Motor neuron (in vitro differentiated cells): Measurements from ENCODE around the gene DNAJC12. TPM values are rescaled to one million over a fixed set of nuclear protein-coding genes. Genes with fewer than 3 reads are reported as not detected.
A peak's percentile ranks its signal among the peaks of the same experiment; 100 is the strongest.
"Not testable (repeated sequence)": the region's sequence is repeated elsewhere in the genome, so short reads cannot be mapped to it uniquely, and the experiment has no call there.

Source experiments
- ATAC-seq, 8 experiments: fragments of 200-7000 bp; cut with Tn5 transposase; replicated peaks in 6 of 8; 2 replicates each; pipeline ENCODE4 v1.8.0; 2021; ENCODE audit warnings: mild to moderate bottlenecking in 8 of 8, moderate library complexity in 8 of 8
- H3K27ac ChIP-seq, 2 donors: fragments of 250-450 bp; sonication (Bioruptor Pico); 2 replicates each; pipeline ENCODE4 v1.9.0; 2021; ENCODE audit warnings: antibody characterized with exemption in 2 of 2, mild to moderate bottlenecking in 2 of 2, moderate library complexity in 1 of 2
- H3K4me1 ChIP-seq, 2 donors: fragments of 250-450 bp; sonication (Bioruptor Pico); replicated peaks in 1 of 2; 2 replicates each; pipeline ENCODE4 v1.6.1; 2021; ENCODE audit warnings: antibody characterized with exemption in 2 of 2, mild to moderate bottlenecking in 2 of 2, moderate library complexity in 1 of 2
- H3K4me3 ChIP-seq, 5 donors: fragments of 250-450 bp; sonication (Bioruptor Pico); 2 replicates each; pipeline ENCODE4 v1.9.0; 2021; ENCODE audit warnings: antibody characterized with exemption in 5 of 5, mild to moderate bottlenecking in 5 of 5, moderate library complexity in 4 of 5
- WGBS, 10 experiments: fragments of 450-650 bp; shearing (Covaris generic); methylation state at CpG; one replicate each; pipeline ENCODE4 v1.0.0; 2022; 5-methylcytosine and 5-hydroxymethylcytosine counted together
- in situ Hi-C, 9 experiments: fragments of 400-800 bp; cut with MboI; loops; one replicate each; pipeline ENCODE4 v1.15.0; 2021; ENCODE audit warnings: low sequenced_read_pairs in 9 of 9, low pct_unique_long_range_greater_than_20kb in 2 of 9; ENCODE audit not compliant: unreplicated experiment in 9 of 9
- total RNA-seq, 8 experiments: library from RNA; unstranded; fragments of 300-600 nt; gene quantifications; 2 replicates each; pipeline versions ENCODE4 v1.2.3 to v1.2.4, GENCODE V29; 2022

The DNAJC12 gene
- total RNA-seq, 8 experiments from 2014 or later = 18.3 to 175 (median 50.1) TPM

GRCh38 chr10:67836488-67836887 is 1.5 kb downstream of the DNAJC12 start:
- ATAC-seq = no peak
- in situ Hi-C loops = no loop called here
- Histone ChIP-seq H3K27ac (no peak overlapping the region), H3K4me3 (peak overlapping the region; percentile 32 to 53 (median 41)), H3K4me1 (peaks cover 6 to 9% of the 10 kb centered on the region in 2 donors)
- 0 to 89% (median 72%) methylated on average over 2 of the region's 2 CpGs for WGBS, 10 experiments

- peak overlapping the region; percentile 32 to 53 (median 41) for H3K4me3 ChIP-seq
These were observed 2.2 kb downstream of the DNAJC12 start for GRCh38 chr10:67835541-67836394.

GRCh38 chr10:67834375-67834774 is 3.6 kb downstream of the DNAJC12 start:
- WGBS, 10 experiments = 75 to 100% (median 95%) methylated on average over 1 to 8 of the region's 8 CpGs; no CpG with 5 or more reads in 1 of the 10 experiments
- Histone ChIP-seq H3K4me1 (peaks cover 6 to 9% of the 10 kb centered on the region in 2 donors), H3K4me3 (no peak overlapping the region), H3K27ac (no peak overlapping the region)
- in situ Hi-C loops = no loop called here
- no peak for ATAC-seq

More at GRCh38 chr10:67835541-67836394, 2.2 kb downstream of the DNAJC12 start:
- H3K4me1 ChIP-seq, in situ Hi-C loops, H3K27ac ChIP-seq: not testable (repeated sequence)
- WGBS, 10 experiments = 31 to 100% (median 75%) methylated on average over 1 to 5 of the region's 6 CpGs; no CpG with 5 or more reads in 3 of the 10 experiments
- ATAC-seq = peak in 4 of 8 experiments; percentile 9 to 50 (median 34)

GRCh38 chr10:67827811-67828210 is 10.2 kb downstream of the DNAJC12 start:
- in situ Hi-C loops = no loop called here
- no peak for ATAC-seq
- Histone ChIP-seq H3K4me3 (no peak overlapping the region), H3K27ac (no peak overlapping the region), H3K4me1 (no peaks in the 10 kb centered on the region)
- WGBS, 10 experiments = 50 to 100% (median 80%) methylated on average over 1 to 3 of the region's 3 CpGs; no CpG with 5 or more reads in 3 of the 10 experiments

GRCh38 chr10:67819768-67820204 is 18.2 kb downstream of the DNAJC12 start:
- no peak overlapping the region for H3K4me3 ChIP-seq
- in situ Hi-C loops = no loop called here
- ATAC-seq = peak; percentile 10 to 95 (median 78)
- 80% methylated on average over 1 of the region's 3 CpGs; no CpG with 5 or more reads in 9 of the 10 experiments for WGBS, 10 experiments
- H3K27ac ChIP-seq = no peak overlapping the region
- H3K4me1 ChIP-seq = peaks cover 6 to 8% of the 10 kb centered on the region in 2 donors

- WGBS, 10 experiments = 20 to 100% (median 73%) methylated on average over 1 to 3 of the region's 3 CpGs; no CpG with 5 or more reads in 1 of the 10 experiments
- Histone ChIP-seq H3K27ac (no peak overlapping the region), H3K4me3 (no peak overlapping the region), H3K4me1 (peaks cover 6 to 8% of the 10 kb centered on the region in 2 donors)
- peak; percentile 38 to 92 (median 58) for ATAC-seq
- in situ Hi-C loops = no loop called here
These were observed 19.7 kb downstream of the DNAJC12 start for GRCh38 chr10:67818323-67818722.

- 53 to 96% (median 92%) methylated on average over 2 to 4 of the region's 4 CpGs; no CpG with 5 or more reads in 5 of the 10 experiments for WGBS, 10 experiments
- no peak for ATAC-seq
- in situ Hi-C loops = no loop called here
- H3K27ac ChIP-seq = no peak overlapping the region
- H3K4me3 ChIP-seq = no peak overlapping the region
- peaks cover 6 to 8% of the 10 kb centered on the region in 2 donors for H3K4me1 ChIP-seq
These were observed 21.3 kb downstream of the DNAJC12 start for GRCh38 chr10:67816719-67817118.

GRCh38 chr10:67815571-67816059 is 22.4 kb downstream of the DNAJC12 start:
- H3K27ac ChIP-seq = no peak overlapping the region
- H3K4me1 ChIP-seq = peaks cover 6 to 8% of the 10 kb centered on the region in 2 donors
- peak in 7 of 8 experiments; percentile 27 to 84 (median 68) for ATAC-seq
- in situ Hi-C loops = no loop called here
- WGBS, 10 experiments = 31 to 96% (median 68%) methylated on average over 2 to 4 of the region's 4 CpGs
- no peak overlapping the region for H3K4me3 ChIP-seq

- in situ Hi-C loops = no loop called here
- peaks cover 8 to 19% of the 10 kb centered on the region in 2 donors for H3K4me1 ChIP-seq
- no peak overlapping the region for H3K4me3 ChIP-seq
- no peak overlapping the region for H3K27ac ChIP-seq
- 16 to 100% (median 76%) methylated on average over 1 to 4 of the region's 4 CpGs; no CpG with 5 or more reads in 1 of the 10 experiments for WGBS, 10 experiments
- no peak for ATAC-seq
These were observed 26.0 kb downstream of the DNAJC12 start for GRCh38 chr10:67812007-67812406.

GRCh38 chr10:67809107-67809506 is 28.9 kb downstream of the DNAJC12 start:
- no peak overlapping the region for H3K27ac ChIP-seq
- H3K4me3 ChIP-seq = no peak overlapping the region
- H3K4me1 ChIP-seq = peaks cover 6 to 19% of the 10 kb centered on the region in 2 donors
- ATAC-seq = no peak
- 28 to 100% (median 95%) methylated on average over 1 to 2 of the region's 2 CpGs for whole genome bisulfite sequencing, 10 experiments
- in situ Hi-C loops = no loop called here

- ATAC-seq = no peak
- no peak overlapping the region for H3K27ac ChIP-seq
These were observed 29.3 kb downstream of the DNAJC12 start for GRCh38 chr10:67808704-67809103.

GRCh38 chr10:67807855-67808456 is 30.0 kb downstream of the DNAJC12 start:
- Histone ChIP-seq H3K4me3 (no peak overlapping the region), H3K27ac (no peak overlapping the region), H3K4me1 (peaks cover 10 to 19% of the 10 kb centered on the region in 2 donors)
- 24 to 89% (median 56%) methylated on average over 1 to 4 of the region's 4 CpGs for WGBS, 10 experiments
- peak in 4 of 8 experiments; percentile 19 to 75 (median 56) for ATAC-seq
- in situ Hi-C loops = no loop called here

More at GRCh38 chr10:67808704-67809103, 29.3 kb downstream of the DNAJC12 start:
- in situ Hi-C loops = no loop called here
- WGBS, 10 experiments = 67 to 83% methylated on average over 1 of the region's 1 CpG; no CpG with 5 or more reads in 8 of the 10 experiments
- Histone ChIP-seq H3K4me1 (peaks cover 7 to 19% of the 10 kb centered on the region in 2 donors), H3K4me3 (no peak overlapping the region)

- in situ Hi-C loops = no loop called here
- Histone ChIP-seq H3K27ac (no peak overlapping the region), H3K4me3 (no peak overlapping the region), H3K4me1 (peaks cover 10 to 19% of the 10 kb centered on the region in 2 donors)
- ATAC-seq = no peak
These were observed 33.7 kb downstream of the DNAJC12 start for GRCh38 chr10:67804395-67804678.
